ENCODE measurements around the gene IPCEF1. TPM values are rescaled to one million over a fixed set of nuclear protein-coding genes. Genes with fewer than 3 reads are reported as not detected.

The IPCEF1 gene
- polyA plus RNA-seq, 1 donor from 2014 or later = 2.1 TPM

GRCh38 chr6:154301839-154302752 is 54.5 kb downstream of the IPCEF1 start:
- Mint-ChIP-seq H3K4me3 (no peak overlapping the region), H3K36me3 (no peaks in the 10 kb centered on the region), H3K27me3 (no peaks in the 10 kb centered on the region), H3K4me1 (peaks cover 6 to 11% (median 10%) of the 10 kb centered on the region in 3 donors), H3K9me3 (peaks cover 0 to 2% (median 0%) of the 10 kb centered on the region in 3 donors), H3K27ac (peak overlapping the region in 1 of 3 donors; percentile 16)

- Mint-ChIP-seq H3K9me3 (peaks cover 0 to 2% (median 0%) of the 10 kb centered on the region in 3 donors), H3K36me3 (peaks cover 2% of the 10 kb centered on the region), H3K4me3 (no peak overlapping the region), H3K4me1 (peaks cover 5 to 11% (median 6%) of the 10 kb centered on the region in 3 donors), H3K27me3 (no peaks in the 10 kb centered on the region), H3K27ac (no peak overlapping the region)
Measured at GRCh38 chr6:154301086-154301625, 55.4 kb downstream of the IPCEF1 start.

- Mint-ChIP-seq H3K9me3 (peaks cover 0 to 2% (median 0%) of the 10 kb centered on the region in 3 donors), H3K36me3 (peaks cover 2% of the 10 kb centered on the region), H3K27me3 (no peaks in the 10 kb centered on the region), H3K4me1 (peaks cover 5 to 6% (median 6%) of the 10 kb centered on the region in 3 donors), H3K4me3 (no peak overlapping the region), H3K27ac (no peak overlapping the region)
Measured at GRCh38 chr6:154298297-154298696, 58.3 kb downstream of the IPCEF1 start.

GRCh38 chr6:154297721-154298120 is 58.9 kb downstream of the IPCEF1 start:
- Mint-ChIP-seq H3K27me3 (no peaks in the 10 kb centered on the region), H3K9me3 (peaks cover 0 to 2% (median 0%) of the 10 kb centered on the region in 3 donors), H3K4me3 (no peak overlapping the region), H3K27ac (no peak overlapping the region), H3K4me1 (peaks cover 4 to 6% (median 5%) of the 10 kb centered on the region in 3 donors), H3K36me3 (peaks cover 2% of the 10 kb centered on the region)

GRCh38 chr6:154297210-154297609 is 59.4 kb downstream of the IPCEF1 start:
- H3K36me3 Mint-ChIP-seq = peaks cover 2% of the 10 kb centered on the region
- no peak overlapping the region for H3K4me3 Mint-ChIP-seq
- peaks cover 0 to 2% (median 0%) of the 10 kb centered on the region in 3 donors for H3K9me3 Mint-ChIP-seq
- no peaks in the 10 kb centered on the region for H3K27me3 Mint-ChIP-seq
- H3K27ac Mint-ChIP-seq = no peak overlapping the region
- H3K4me1 Mint-ChIP-seq = peaks cover 4% of the 10 kb centered on the region in 3 donors

GRCh38 chr6:154295733-154296132 is 60.9 kb downstream of the IPCEF1 start:
- H3K27me3 Mint-ChIP-seq = no peaks in the 10 kb centered on the region
- peak overlapping the region in 1 of 3 donors; percentile 25 for H3K27ac Mint-ChIP-seq
- H3K9me3 Mint-ChIP-seq = peaks cover 0 to 2% (median 0%) of the 10 kb centered on the region in 3 donors
- no peaks in the 10 kb centered on the region for H3K4me1 Mint-ChIP-seq
- no peak overlapping the region for H3K4me3 Mint-ChIP-seq
- peaks cover 2% of the 10 kb centered on the region for H3K36me3 Mint-ChIP-seq

- H3K36me3 Mint-ChIP-seq = peaks cover 2% of the 10 kb centered on the region
- no peaks in the 10 kb centered on the region for H3K27me3 Mint-ChIP-seq
- H3K4me1 Mint-ChIP-seq = peaks cover 0 to 5% (median 1%) of the 10 kb centered on the region in 3 donors
Measured at GRCh38 chr6:154292855-154293519, 63.6 kb downstream of the IPCEF1 start.

GRCh38 chr6:154292066-154292465 is 64.5 kb downstream of the IPCEF1 start:
- Mint-ChIP-seq H3K27ac (no peak overlapping the region), H3K27me3 (no peaks in the 10 kb centered on the region), H3K36me3 (peaks cover 4% of the 10 kb centered on the region), H3K9me3 (no peaks in the 10 kb centered on the region), H3K4me1 (peaks cover 0 to 5% (median 1%) of the 10 kb centered on the region in 3 donors), H3K4me3 (no peak overlapping the region)

More at GRCh38 chr6:154292855-154293519, 63.6 kb downstream of the IPCEF1 start:
- H3K27ac Mint-ChIP-seq = no peak overlapping the region
- H3K4me3 Mint-ChIP-seq = no peak overlapping the region
- no peaks in the 10 kb centered on the region for H3K9me3 Mint-ChIP-seq

- H3K9me3 Mint-ChIP-seq = no peaks in the 10 kb centered on the region
- H3K4me1 Mint-ChIP-seq = peaks cover 1 to 5% (median 2%) of the 10 kb centered on the region in 3 donors
- no peaks in the 10 kb centered on the region for H3K27me3 Mint-ChIP-seq
- peak overlapping the region in 1 of 4 donors; percentile 33 for H3K4me3 Mint-ChIP-seq
- peaks cover 2% of the 10 kb centered on the region for H3K36me3 Mint-ChIP-seq
- H3K27ac Mint-ChIP-seq = no peak overlapping the region
Measured at GRCh38 chr6:154289818-154290508, 66.6 kb downstream of the IPCEF1 start.

- no peak overlapping the region for H3K27ac Mint-ChIP-seq
- no peaks in the 10 kb centered on the region for H3K9me3 Mint-ChIP-seq
- H3K4me3 Mint-ChIP-seq = no peak overlapping the region
- H3K27me3 Mint-ChIP-seq = no peaks in the 10 kb centered on the region
- peaks cover 1 to 5% (median 5%) of the 10 kb centered on the region in 3 donors for H3K4me1 Mint-ChIP-seq
- peaks cover 2% of the 10 kb centered on the region for H3K36me3 Mint-ChIP-seq
Measured at GRCh38 chr6:154285826-154286225, 70.8 kb downstream of the IPCEF1 start.

- H3K4me3 Mint-ChIP-seq = no peak overlapping the region
- no peaks in the 10 kb centered on the region for H3K9me3 Mint-ChIP-seq
- H3K4me1 Mint-ChIP-seq = peaks cover 0 to 5% (median 0%) of the 10 kb centered on the region in 3 donors
- H3K36me3 Mint-ChIP-seq = peaks cover 2% of the 10 kb centered on the region
- no peak overlapping the region for H3K27ac Mint-ChIP-seq
- H3K27me3 Mint-ChIP-seq = no peaks in the 10 kb centered on the region
Measured at GRCh38 chr6:154284313-154284853, 72.2 kb downstream of the IPCEF1 start.

GRCh38 chr6:154280521-154280920 is 76.1 kb downstream of the IPCEF1 start:
- Mint-ChIP-seq H3K4me3 (no peak overlapping the region), H3K27ac (no peak overlapping the region), H3K4me1 (peaks cover 5 to 6% (median 5%) of the 10 kb centered on the region in 3 donors), H3K36me3 (no peaks in the 10 kb centered on the region), H3K9me3 (no peaks in the 10 kb centered on the region), H3K27me3 (peaks cover 6% of the 10 kb centered on the region)

- Mint-ChIP-seq H3K27ac (no peak overlapping the region), H3K27me3 (peaks cover 7% of the 10 kb centered on the region), H3K4me1 (peaks cover 4 to 6% (median 5%) of the 10 kb centered on the region in 3 donors), H3K36me3 (no peaks in the 10 kb centered on the region), H3K4me3 (peak overlapping the region; percentile 40 to 86 (median 60)), H3K9me3 (no peaks in the 10 kb centered on the region)
Measured at GRCh38 chr6:154277629-154278017, 79.0 kb downstream of the IPCEF1 start.
